Mesodermal cell (in vitro differentiated cells): ENCODE data around the gene ADPRHL1.
"Not testable (repeated sequence)": the region's sequence is repeated elsewhere in the genome, so short reads cannot be mapped to it uniquely, and the experiment has no call there.

ENCODE experiments used
- H3K27ac ChIP-seq: 2 replicates; pipeline ENCODE4 v1.7.0; 2013; ENCODE audit warnings: mild to moderate bottlenecking, low read depth, low read length, moderate library complexity; ENCODE audit not compliant: severe bottlenecking
- H3K36me3 ChIP-seq: 2 replicates; pipeline ENCODE4 v1.7.1; 2013; ENCODE audit warnings: mild to moderate bottlenecking, low read length, moderate library complexity; ENCODE audit not compliant: control insufficient read depth, insufficient read depth
- H3K4me1 ChIP-seq: one replicate; pipeline ENCODE4 v1.7.1; 2013; ENCODE audit warnings: mild to moderate bottlenecking, low read length; ENCODE audit not compliant: insufficient read depth, control insufficient read depth, poor library complexity, severe bottlenecking
- H3K4me3 ChIP-seq: 2 replicates; pipeline ENCODE4 v1.7.0; 2013; ENCODE audit warnings: low read length, control low read depth, mild to moderate bottlenecking; ENCODE audit not compliant: insufficient read depth, poor library complexity, severe bottlenecking; ENCODE audit errors: extremely low read depth
- H3K9me3 ChIP-seq: 2 replicates; pipeline ENCODE4 v1.7.1; 2013; ENCODE audit warnings: mild to moderate bottlenecking, low read length, moderate library complexity; ENCODE audit not compliant: control insufficient read depth
- WGBS, 2 experiments: methylation state at CpG; one replicate each; pipeline ENCODE4 v1.1.5; 2013; ENCODE audit warnings: missing lambda C conversion rate in 2 of 2; ENCODE audit not compliant: insufficient coverage in 2 of 2; 5-methylcytosine and 5-hydroxymethylcytosine counted together

Gene ADPRHL1

GRCh38 chr13:113445791-113446487, 7.3 kb downstream of the ADPRHL1 start:
- Histone ChIP-seq H3K9me3 (no peaks in the 10 kb centered on the region), H3K4me1 (no peaks in the 10 kb centered on the region), H3K4me3 (no peak overlapping the region), H3K27ac (no peak overlapping the region), H3K36me3 (peaks cover 27% of the 10 kb centered on the region)
- WGBS, 2 experiments, result 76 to 89% methylated on average over 12 to 13 of the region's 19 CpGs

- Histone ChIP-seq H3K4me3 (no peak overlapping the region), H3K9me3 (no peaks in the 10 kb centered on the region), H3K4me1 (no peaks in the 10 kb centered on the region), H3K36me3 (peaks cover 20% of the 10 kb centered on the region), H3K27ac (no peak overlapping the region)
- 86 to 91% methylated on average over 13 to 14 of the region's 15 CpGs for WGBS, 2 experiments
Measured at GRCh38 chr13:113443991-113444390, 9.3 kb downstream of the ADPRHL1 start.

DNA sequence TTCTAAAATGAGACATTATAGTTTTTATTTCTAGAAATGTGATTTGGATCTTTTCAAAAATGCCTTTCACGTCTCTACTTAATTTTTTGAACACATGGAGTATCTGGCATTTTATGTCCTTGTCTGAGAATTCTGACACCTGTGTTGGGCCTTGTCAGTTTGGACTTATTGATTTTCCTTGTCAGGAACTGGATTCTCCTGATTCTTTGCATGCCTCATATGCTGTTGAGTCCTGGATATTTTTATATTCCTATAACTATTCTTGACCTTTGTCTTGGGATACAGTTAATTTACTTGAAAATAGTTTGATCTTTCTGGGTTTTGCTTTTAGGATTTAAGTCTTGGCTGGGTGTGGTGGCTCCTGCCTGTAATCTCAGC, 10.3 kb downstream of the ADPRHL1 start:
- WGBS, 2 experiments, result 100% methylated on average over 1 of the region's 1 CpG; no CpG with 5 or more reads in 1 of the 2 experiments
- H3K36me3 ChIP-seq, result peaks cover 20% of the 10 kb centered on the region
- no peak overlapping the region for H3K27ac ChIP-seq
- no peak overlapping the region for H3K4me3 ChIP-seq
- H3K9me3 ChIP-seq, result no peaks in the 10 kb centered on the region
- no peaks in the 10 kb centered on the region for H3K4me1 ChIP-seq

DNA sequence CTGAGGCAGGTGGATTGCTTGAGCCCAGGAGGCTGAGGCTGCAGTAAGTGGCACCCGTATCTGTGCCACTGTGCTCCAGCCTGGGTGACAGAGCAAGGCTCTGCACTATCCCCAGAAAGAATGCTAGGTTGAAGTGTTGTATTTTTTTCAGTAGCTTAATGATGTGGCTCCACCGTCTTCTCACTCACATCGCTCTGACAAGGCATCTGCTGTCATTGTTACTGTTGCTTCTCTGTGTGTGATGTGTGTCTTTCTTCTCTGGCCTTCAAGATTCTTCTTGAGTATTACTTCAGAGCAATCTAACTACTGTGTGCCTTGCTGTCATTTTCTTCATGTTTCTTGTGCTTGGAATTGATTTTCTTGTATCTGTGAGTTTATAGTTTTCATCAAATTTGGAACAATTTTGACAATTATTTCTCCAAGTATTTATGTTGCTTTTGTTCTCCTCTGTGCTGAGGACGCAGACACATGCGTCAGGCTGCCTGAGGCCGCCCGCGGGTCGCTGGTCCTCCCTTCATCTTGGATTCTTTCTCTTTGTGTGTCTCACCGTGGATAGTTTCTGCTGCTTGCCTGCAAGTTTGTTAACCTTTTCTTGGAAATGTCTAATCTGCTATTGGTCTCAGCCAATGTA, 10.8 kb downstream of the ADPRHL1 start:
- peaks cover 18% of the 10 kb centered on the region for H3K36me3 ChIP-seq
- no peak overlapping the region for H3K4me3 ChIP-seq
- H3K27ac ChIP-seq, result no peak overlapping the region
- H3K4me1 ChIP-seq, result no peaks in the 10 kb centered on the region
- WGBS, 2 experiments, result 92 to 97% methylated on average over 9 to 10 of the region's 10 CpGs
- H3K9me3 ChIP-seq, result no peaks in the 10 kb centered on the region

DNA sequence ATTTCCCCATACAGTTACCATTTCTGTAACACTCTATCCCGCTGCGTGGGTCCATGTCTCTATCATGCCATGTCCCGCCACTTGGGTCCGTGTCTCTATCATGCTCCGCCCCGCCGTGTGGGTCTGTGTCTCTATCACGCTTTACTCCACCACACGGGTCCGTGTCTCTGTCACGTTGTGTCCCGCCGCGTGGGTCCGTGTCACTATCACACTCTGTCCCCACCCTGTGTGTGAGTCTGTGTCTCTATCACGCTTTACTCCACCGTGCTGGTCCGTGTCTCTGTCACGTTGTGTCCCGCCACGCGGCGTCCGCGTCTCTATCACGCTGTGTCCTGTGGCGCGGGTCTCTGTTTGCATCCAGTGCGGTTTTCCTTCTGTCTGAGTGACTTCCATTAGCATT, 11.6 kb downstream of the ADPRHL1 start:
- Histone ChIP-seq H3K4me3 (no peak overlapping the region), H3K4me1 (no peaks in the 10 kb centered on the region), H3K27ac (no peak overlapping the region), H3K36me3 (peaks cover 16% of the 10 kb centered on the region), H3K9me3 (no peaks in the 10 kb centered on the region)
- 93 to 95% methylated on average over 28 to 29 of the region's 29 CpGs for WGBS, 2 experiments

DNA sequence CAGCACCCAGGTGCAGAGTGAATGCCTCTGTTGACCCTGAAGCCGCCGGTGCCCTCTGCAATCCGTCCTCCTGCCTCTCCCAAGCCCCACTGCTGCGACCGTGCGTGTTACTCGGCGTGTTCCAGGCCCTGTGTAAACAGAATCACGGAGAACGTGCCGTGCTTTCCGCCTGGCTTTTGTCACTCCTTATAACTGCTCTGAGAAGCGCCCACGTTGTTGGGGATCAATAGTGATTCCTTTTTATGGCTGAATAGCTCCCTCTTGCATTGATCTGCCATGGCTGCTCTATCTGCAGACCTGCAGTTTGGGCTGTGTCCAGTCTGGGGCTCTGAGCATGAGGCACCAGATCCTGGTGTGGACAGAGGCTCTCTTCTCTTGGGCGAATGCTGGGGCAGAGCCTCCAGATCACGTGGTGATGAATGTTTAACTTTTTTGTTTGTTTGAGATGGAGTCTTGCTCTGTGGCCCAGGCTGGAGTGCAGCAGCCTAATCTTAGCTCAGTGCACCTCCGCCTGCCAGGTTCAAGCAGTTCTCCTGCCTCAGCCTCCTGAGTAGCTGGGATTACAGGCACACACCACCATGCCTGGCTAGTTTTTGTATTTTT, 15.8 kb downstream of the ADPRHL1 start:
- Histone ChIP-seq H3K9me3 (no peaks in the 10 kb centered on the region), H3K36me3 (peaks cover 10% of the 10 kb centered on the region), H3K4me3 (no peak overlapping the region), H3K4me1 (no peaks in the 10 kb centered on the region), H3K27ac (no peak overlapping the region)
- 85 to 93% methylated on average over 14 to 15 of the region's 17 CpGs for WGBS, 2 experiments

- H3K27ac ChIP-seq, H3K4me3 ChIP-seq, H3K9me3 ChIP-seq, H3K4me1 ChIP-seq, H3K36me3 ChIP-seq: not testable (repeated sequence)
- WGBS, 2 experiments, result 97 to 99% methylated on average over 5 to 10 of the region's 15 CpGs
Measured at GRCh38 chr13:113436866-113437265, 16.4 kb downstream of the ADPRHL1 start.

GRCh38 chr13:113435907-113436306, 17.4 kb downstream of the ADPRHL1 start:
- 93 to 95% methylated on average over 15 of the region's 15 CpGs for WGBS, 2 experiments
- not testable (repeated sequence) for H3K27ac ChIP-seq, H3K36me3 ChIP-seq, H3K4me1 ChIP-seq, H3K9me3 ChIP-seq, H3K4me3 ChIP-seq

GRCh38 chr13:113433391-113433916, 19.8 kb downstream of the ADPRHL1 start:
- no peak overlapping the region for H3K4me3 ChIP-seq
- 97 to 100% methylated on average over 3 to 9 of the region's 21 CpGs for WGBS, 2 experiments

GRCh38 chr13:113432506-113433270, 20.6 kb downstream of the ADPRHL1 start:
- no peaks in the 10 kb centered on the region for H3K36me3 ChIP-seq
- no peak overlapping the region for H3K4me3 ChIP-seq
- WGBS, 2 experiments, result 86 to 93% methylated on average over 33 to 34 of the region's 34 CpGs
- H3K9me3 ChIP-seq, result no peaks in the 10 kb centered on the region
- H3K4me1 ChIP-seq, result no peaks in the 10 kb centered on the region
- H3K27ac ChIP-seq, result no peak overlapping the region

More at GRCh38 chr13:113433391-113433916, 19.8 kb downstream of the ADPRHL1 start:
- Histone ChIP-seq H3K36me3 (no peaks in the 10 kb centered on the region), H3K4me1 (no peaks in the 10 kb centered on the region), H3K27ac (no peak overlapping the region), H3K9me3 (no peaks in the 10 kb centered on the region)
